GM12878 (cell line): ENCODE data around the gene ILKAP. TPM values are rescaled to one million over a fixed set of nuclear protein-coding genes. Genes with fewer than 3 reads are reported as not detected.
"Not testable (repeated sequence)": the region's sequence is repeated elsewhere in the genome, so short reads cannot be mapped to it uniquely, and the experiment has no call there.

ENCODE experiments used
- ATAC-seq: fragments of 200-7000 bp; cut with Tn5 transposase; 3 replicates; pipeline ENCODE4 v1.9.1; 2020; ENCODE audit warnings: mild to moderate bottlenecking, moderate library complexity
- BruUV-seq: library from RNA; stranded (reverse); fragments of 400-500 nt; replicated peaks from 2 replicates; lab custom pipeline; 2021; lab: Mats Ljungman, UMichigan
- CTCF ChIA-PET: fragments of 300-600 bp; sonication (Branson Sonifier 250); formaldehyde crosslinking; extraction: SDS; loops from one replicate; lab custom pipeline; 2021; ENCODE audit warnings: inconsistent platforms; lab: Yijun Ruan, JAX
- POLR2A ChIA-PET: fragments of 350-600 bp; formaldehyde crosslinking; extraction: SDS; loops from one replicate; lab custom pipeline; 2021; ENCODE audit warnings: inconsistent platforms; lab: Charles Lee
- RAD21 ChIA-PET: fragments of 300-600 bp; sonication (Branson Sonifier 250); formaldehyde crosslinking; loops from one replicate; lab custom pipeline; 2023; ENCODE audit warnings: antibody characterized with exemption; ENCODE audit not compliant: unreplicated experiment; lab: Charles Lee
- SMC1A ChIA-PET: fragments of 300-600 bp; sonication (Branson Sonifier 250); formaldehyde crosslinking; loops from one replicate; lab custom pipeline; 2023; ENCODE audit not compliant: unreplicated experiment, uncharacterized antibody; lab: Charles Lee
- DNase-seq: peaks from one replicate; pipeline ENCODE4 v3.0.0-alpha.2; 2011; ENCODE audit warnings: low read depth, low spot score
- FAIRE-seq: peaks from 3 replicates; lab custom pipeline; 2011; peaks lifted over from hg19 to GRCh38; lab: Jason Lieb, UNC
- H2AFZ ChIP-seq: 2 replicates; pipeline ENCODE4 v1.6.0; 2011; ENCODE audit warnings: low read depth, low read length, control low read depth; ENCODE audit not compliant: control insufficient read depth
- H3K27ac ChIP-seq: 2 replicates; pipeline ENCODE4 v1.5.1; 2011; ENCODE audit warnings: control low read depth; ENCODE audit not compliant: control insufficient read depth, insufficient read depth
- H3K27me3 ChIP-seq, 2 experiments: replicated peaks in 1 of 2; 2 replicates each; pipeline versions ENCODE4 v1.6.0 to v1.6.1; 2011; ENCODE audit warnings: low read length in 1 of 2; ENCODE audit not compliant: control insufficient read depth in 2 of 2, insufficient read depth in 2 of 2
- H3K36me3 ChIP-seq, 2 experiments: 2 replicates each; pipeline ENCODE4 v1.5.1; 2011; ENCODE audit warnings: low read length in 1 of 2; ENCODE audit not compliant: control insufficient read depth in 2 of 2, insufficient read depth in 2 of 2
- H3K4me1 ChIP-seq: 2 replicates; pipeline ENCODE4 v1.6.1; 2011; ENCODE audit warnings: mild to moderate bottlenecking, low read length, moderate library complexity, mixed read lengths; ENCODE audit not compliant: control insufficient read depth, insufficient read depth
- H3K4me2 ChIP-seq: 2 replicates; pipeline ENCODE4 v1.6.0; 2011; ENCODE audit warnings: control low read depth; ENCODE audit not compliant: control insufficient read depth, insufficient read depth
- H3K4me3 ChIP-seq: fragments of 200-600 bp; sonication (generic); 2 replicates; pipeline ENCODE4 v1.5.1; 2016
- H3K79me2 ChIP-seq: 2 replicates; pipeline ENCODE4 v1.6.0; 2011; ENCODE audit warnings: low read length; ENCODE audit not compliant: control insufficient read depth, insufficient read depth
- H3K9ac ChIP-seq: 2 replicates; pipeline ENCODE4 v1.8.0; 2011; ENCODE audit warnings: low read length, control low read depth, mixed read lengths; ENCODE audit not compliant: control insufficient read depth, insufficient read depth
- H3K9me3 ChIP-seq: replicated peaks from 3 replicates; pipeline ENCODE4 v1.5.1; 2011; ENCODE audit warnings: mild to moderate bottlenecking, low read length; ENCODE audit not compliant: control insufficient read depth, insufficient read depth
- H4K20me1 ChIP-seq: 2 replicates; pipeline ENCODE4 v1.6.0; 2011; ENCODE audit not compliant: control insufficient read depth, insufficient read depth
- IKZF2 ChIP-seq, 2 experiments: fragments of 450-650 bp; IDR thresholded peaks; 2 replicates each; pipeline ENCODE4 v1.6.1; 2017; ENCODE audit warnings: mild to moderate bottlenecking in 2 of 2, moderate library complexity in 2 of 2
- NFYB ChIP-seq: IDR thresholded peaks from 2 replicates; pipeline ENCODE4 v1.6.1; 2011; ENCODE audit warnings: low read depth, mild to moderate bottlenecking, low read length, improper control_type of control experiment, moderate library complexity; ENCODE audit not compliant: insufficient read depth
- YBX1 ChIP-seq: fragments of 450-650 bp; IDR thresholded peaks from 2 replicates; pipeline ENCODE4 v1.6.1; 2016; ENCODE audit warnings: antibody characterized with exemption
- YY1 ChIP-seq: IDR thresholded peaks from 2 replicates; pipeline ENCODE4 v1.6.1; 2011; ENCODE audit warnings: low read depth, mild to moderate bottlenecking, low read length
- ZNF207 ChIP-seq: fragments of 450-650 bp; IDR thresholded peaks from 2 replicates; pipeline ENCODE4 v1.6.1; 2014; ENCODE audit warnings: antibody characterized with exemption, mild to moderate bottlenecking, borderline replicate concordance
- WGBS: methylation state at CpG from one replicate; pipeline ENCODE4 v1.1.6; 2016; ENCODE audit warnings: low lambda C conversion rate; ENCODE audit not compliant: insufficient replicate concordance, insufficient coverage; ENCODE audit errors: missing lambda C conversion rate; 5-methylcytosine and 5-hydroxymethylcytosine counted together
- in situ Hi-C: fragments of 300-500 bp; cut with MboI; formaldehyde crosslinking; loops from 9 replicates; pipeline ENCODE4 v1.14.3; 2018; ENCODE audit warnings: mixed read lengths
- intact Hi-C: fragments of 100-400 bp; cut with micrococcal nuclease; formaldehyde crosslinking; loops from one replicate; pipeline ENCODE4 v1.14.2; 2022; ENCODE audit not compliant: unreplicated experiment
- polyA plus RNA-seq, 11 experiments: library from polyadenylated mRNA; depleted of rRNA in 4 of 11; unstranded in 6 of 11; stranded (reverse) in 5 of 11; fragments of >200 nt; fragmentation: Nextera tagmentation in 4 of 11; fragmentation: Illumina TruSeq in 1 of 11; extraction: Ambion mirVana in 4 of 11; extraction: Trizol in 1 of 11; gene quantifications; 1 replicate in 1 of 11; 2 replicates in 10 of 11; pipeline versions ENCODE4 v1.2.1 to v1.2.3, GENCODE V29; 2011 to 2016; ENCODE audit warnings: inconsistent platforms in 2 of 11, missing spikeins in 2 of 11, low read depth in 1 of 11
- total RNA-seq, 4 experiments: library from RNA; depleted of rRNA in 3 of 4; stranded (reverse); fragments of >200 nt in 3 of 4; fragmentation: Illumina TruSeq in 1 of 4; extraction: Trizol in 1 of 4; gene quantifications; 2 replicates each; pipeline versions ENCODE4 v1.2.1 to v1.2.3, GENCODE V29; 2013 to 2021
- TF ChIP-seq, protein P1 (sequence below): fragments of 450-650 bp; IDR thresholded peaks from 2 replicates; pipeline ENCODE4 v1.6.1; 2016; ENCODE audit warnings: mild to moderate bottlenecking

Gene ILKAP
- total and polyA plus RNA-seq, 10 of the 15 experiments (the other 5 are each of a cell fraction or from before 2014, with no cell fraction given): 4.2 to 65.3 (median 37.3) TPM

- H3K4me1 ChIP-seq, in situ Hi-C loops, H3K4me2 ChIP-seq, DNase-seq, H3K9ac ChIP-seq, BruUV-seq, H2AFZ ChIP-seq, SMC1A ChIA-PET, H3K79me2 ChIP-seq, CTCF ChIA-PET, H3K27me3 ChIP-seq, ATAC-seq, intact Hi-C loops, FAIRE-seq, POLR2A ChIA-PET, H3K9me3 ChIP-seq, H3K4me3 ChIP-seq, H4K20me1 ChIP-seq, H3K27ac ChIP-seq: not testable (repeated sequence)
- H3K36me3 ChIP-seq: peaks cover 9 to 23% of the 10 kb centered on the region in 2 experiments
- 72% methylated on average over 5 of the region's 5 CpGs for WGBS
- RAD21 ChIA-PET: interaction anchor here (1.2 kb wide), 1 partner anchor 92 kb away, joined by 4 read pairs; no protein-coding TSS in a partner anchor
Measured at GRCh38 chr2:238171072-238171431, 32.4 kb downstream of the ILKAP start.

GRCh38 chr2:238170386-238171071 is 33.0 kb downstream of the ILKAP start:
- intact Hi-C loops: no loop called here

More at GRCh38 chr2:238170386-238171071, 33.0 kb downstream of the ILKAP start:
- Histone ChIP-seq H2AFZ (no peak overlapping the region), H3K9me3 (no peaks in the 10 kb centered on the region), H3K4me3 (no peak overlapping the region), H3K79me2 (no peaks in the 10 kb centered on the region), H3K9ac (no peak overlapping the region), H3K27me3 (no peaks in the 10 kb centered on the region), H3K4me2 (no peak overlapping the region), H3K4me1 (no peaks in the 10 kb centered on the region), H3K27ac (no peak overlapping the region), H4K20me1 (no peaks in the 10 kb centered on the region; the same call in 1 of the 2 replicates), H3K36me3 (peaks cover 7 to 23% of the 10 kb centered on the region in 2 experiments)
- POLR2A ChIA-PET: no interaction called here
- in situ Hi-C loops: no loop called here
- BruUV-seq: no TSS peak
- DNase-seq (no peak), FAIRE-seq (no peak), ATAC-seq (no peak)
- 95% methylated on average over 21 of the region's 21 CpGs for WGBS
- RAD21 ChIA-PET: interaction anchor here (1.2 kb wide), 1 partner anchor 93 kb away, joined by 4 read pairs; no protein-coding TSS in a partner anchor
- SMC1A ChIA-PET: interaction anchor here (1.0 kb wide), 1 partner anchor 95 kb away, joined by 3 read pairs; no protein-coding TSS in a partner anchor
- TF ChIP-seq, protein P1, sequence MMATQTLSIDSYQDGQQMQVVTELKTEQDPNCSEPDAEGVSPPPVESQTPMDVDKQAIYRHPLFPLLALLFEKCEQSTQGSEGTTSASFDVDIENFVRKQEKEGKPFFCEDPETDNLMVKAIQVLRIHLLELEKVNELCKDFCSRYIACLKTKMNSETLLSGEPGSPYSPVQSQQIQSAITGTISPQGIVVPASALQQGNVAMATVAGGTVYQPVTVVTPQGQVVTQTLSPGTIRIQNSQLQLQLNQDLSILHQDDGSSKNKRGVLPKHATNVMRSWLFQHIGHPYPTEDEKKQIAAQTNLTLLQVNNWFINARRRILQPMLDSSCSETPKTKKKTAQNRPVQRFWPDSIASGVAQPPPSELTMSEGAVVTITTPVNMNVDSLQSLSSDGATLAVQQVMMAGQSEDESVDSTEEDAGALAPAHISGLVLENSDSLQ: no peak
- no peak for TF ChIP-seq YY1
- no peak for TF ChIP-seq YBX1
- TF ChIP-seq ZNF207: no peak
- TF ChIP-seq NFYB: no peak
- TF ChIP-seq IKZF2 (IDR thresholded peaks at IDR 0.05): no peak
- CTCF ChIA-PET: interaction anchor here (1.0 kb wide), 1 partner anchor 202 kb away, joined by 3 read pairs; no protein-coding TSS in a partner anchor
